CD1c-positive myeloid dendritic cell (primary cell): ENCODE results near the gene TP53I11.

Source experiments
- DNase-seq: peaks from one replicate; pipeline ENCODE4 v3.0.0-alpha.2; 2016; ENCODE audit errors: extremely low spot score

Gene TP53I11

GRCh38 chr11:44913502-44913901 lies 37.2 kb downstream of the TP53I11 start:
- no peak for DNase-seq

DNA sequence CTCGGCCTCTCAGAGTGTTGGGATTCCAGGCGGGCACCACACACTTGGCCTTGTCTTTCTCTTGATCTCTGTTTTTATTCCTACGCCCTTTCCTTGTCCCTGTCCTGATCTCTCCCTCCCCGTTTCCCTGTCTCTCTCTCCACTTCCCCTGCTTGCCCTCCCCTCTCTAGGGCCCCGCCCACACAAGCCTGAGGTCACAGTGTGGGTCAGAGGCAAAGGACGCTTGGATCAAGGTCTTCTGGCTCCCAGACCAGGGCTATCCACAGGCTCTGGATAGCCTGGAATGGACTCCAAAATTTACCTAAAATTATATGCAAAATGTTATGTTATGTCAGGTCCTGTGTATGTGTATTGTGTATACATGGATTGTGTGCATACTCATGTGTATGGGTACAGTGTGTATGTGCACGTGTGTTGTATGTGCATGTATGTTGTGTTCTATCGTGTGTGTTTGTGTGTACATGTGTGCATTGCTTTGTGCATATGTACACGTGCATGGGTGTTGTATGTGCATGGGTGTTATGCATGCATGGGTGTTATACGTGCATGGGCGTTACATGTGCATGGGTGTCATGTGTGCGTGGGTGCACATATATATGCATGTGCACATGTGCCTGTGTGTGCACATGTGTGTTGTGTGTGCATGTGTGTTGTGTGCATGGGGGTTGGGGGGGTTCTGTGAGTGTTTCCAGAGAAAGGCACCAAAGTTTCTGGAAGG lies 38.3 kb downstream of the TP53I11 start:
- peak; percentile 31 for DNase-seq

GRCh38 chr11:44911029-44911814 lies 39.5 kb downstream of the TP53I11 start:
- peak; percentile 90 for DNase-seq

GRCh38 chr11:44910591-44910990 lies 40.1 kb downstream of the TP53I11 start:
- no peak for DNase-seq

DNA sequence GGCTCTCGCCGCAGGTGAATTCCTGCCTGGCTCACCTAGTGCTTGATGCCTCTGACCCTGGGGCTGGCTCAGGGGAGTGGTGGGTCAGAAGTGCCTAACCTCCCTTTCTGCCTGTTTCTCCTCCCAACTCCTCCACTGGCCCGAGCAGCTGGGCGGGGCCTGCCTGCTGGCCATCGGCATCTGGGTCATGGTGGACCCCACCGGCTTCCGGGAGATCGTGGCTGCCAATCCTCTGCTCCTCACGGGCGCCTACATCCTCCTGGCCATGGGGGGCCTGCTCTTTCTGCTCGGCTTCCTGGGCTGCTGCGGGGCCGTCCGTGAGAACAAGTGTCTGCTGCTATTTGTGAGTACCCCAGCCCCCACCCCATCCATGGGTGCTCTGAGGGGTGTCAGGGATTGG lies 41.1 kb downstream of the TP53I11 start:
- DNase-seq: no peak

- no peak for DNase-seq
Observed at GRCh38 chr11:44906649-44907048, 44.0 kb downstream of the TP53I11 start.

- no peak for DNase-seq
Observed at GRCh38 chr11:44905131-44905866, 45.4 kb downstream of the TP53I11 start.

- DNase-seq: no peak
Observed at GRCh38 chr11:44904261-44905020, 46.2 kb downstream of the TP53I11 start.

DNA sequence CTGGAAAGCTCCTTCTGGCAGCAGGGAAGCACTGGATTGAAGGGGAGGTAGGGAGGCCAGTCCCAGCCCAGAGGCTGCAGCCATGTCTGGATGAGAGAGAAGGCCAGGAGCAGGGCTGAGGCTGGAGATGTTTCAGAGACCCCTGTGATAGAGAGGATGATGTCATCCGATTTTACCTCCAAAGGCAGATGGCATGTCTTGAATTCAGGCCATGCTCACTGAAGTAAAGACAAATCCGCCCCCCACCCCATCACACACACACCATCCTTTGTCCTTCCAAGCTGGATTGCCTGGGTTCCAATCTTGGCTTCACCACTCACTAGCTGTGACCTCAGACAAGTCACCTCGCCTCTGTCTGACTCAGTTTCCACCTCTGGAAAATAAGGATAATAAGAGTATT lies 47.2 kb downstream of the TP53I11 start:
- DNase-seq: no peak

- no peak for DNase-seq
Observed at GRCh38 chr11:44903035-44903434, 47.6 kb downstream of the TP53I11 start.

- DNase-seq: no peak
Observed at GRCh38 chr11:44901786-44902185, 48.9 kb downstream of the TP53I11 start.

GRCh38 chr11:44901120-44901633 lies 49.5 kb downstream of the TP53I11 start:
- no peak for DNase-seq

DNA sequence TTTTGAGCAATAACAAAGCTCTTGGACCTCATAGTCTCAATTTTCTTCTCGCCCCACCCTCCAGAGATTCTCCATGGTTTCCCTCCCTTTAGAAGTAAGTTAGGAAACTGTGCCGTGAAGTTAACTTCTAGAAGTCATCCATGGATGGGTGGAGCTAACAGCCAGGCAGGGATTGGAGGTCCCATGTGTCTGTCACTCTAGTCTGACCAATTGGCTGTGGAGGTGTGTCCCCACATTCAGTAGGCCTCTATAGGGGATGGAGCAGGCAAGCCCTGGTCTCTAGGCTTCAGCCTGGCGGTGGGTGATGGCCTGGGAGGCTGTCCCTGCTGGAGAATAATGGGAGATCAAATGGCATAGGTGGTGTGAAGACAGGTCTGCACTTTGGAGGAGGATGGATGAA lies 50.7 kb downstream of the TP53I11 start:
- peak; percentile 52 for DNase-seq

GRCh38 chr11:44893846-44894617 lies 56.7 kb downstream of the TP53I11 start:
- peak; percentile 67 for DNase-seq

DNA sequence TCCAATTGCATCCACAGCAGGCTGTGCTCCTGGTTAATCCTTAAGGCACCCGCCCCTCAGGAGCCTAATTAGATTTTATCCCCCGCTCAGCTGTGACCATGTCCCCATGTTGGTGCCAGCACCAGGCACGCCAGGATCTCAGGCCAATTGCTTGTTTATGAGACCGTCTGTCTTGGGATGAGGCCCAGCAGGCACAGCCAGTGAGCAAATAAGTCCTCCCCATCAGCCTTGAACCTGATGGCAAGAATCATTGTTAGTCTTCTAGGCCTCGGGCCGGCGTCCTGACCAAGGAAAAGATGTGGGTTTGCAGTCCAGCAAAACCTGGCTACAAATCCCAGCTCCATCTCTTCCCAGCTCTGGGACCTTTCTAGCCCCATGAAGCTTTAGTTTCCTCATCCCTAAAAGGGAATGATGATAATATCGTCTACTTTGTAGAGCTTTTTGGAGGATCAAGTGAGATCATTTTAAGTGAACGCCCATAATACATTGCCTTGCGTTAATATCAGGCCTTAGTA lies 57.3 kb downstream of the TP53I11 start:
- no peak for DNase-seq

DNA sequence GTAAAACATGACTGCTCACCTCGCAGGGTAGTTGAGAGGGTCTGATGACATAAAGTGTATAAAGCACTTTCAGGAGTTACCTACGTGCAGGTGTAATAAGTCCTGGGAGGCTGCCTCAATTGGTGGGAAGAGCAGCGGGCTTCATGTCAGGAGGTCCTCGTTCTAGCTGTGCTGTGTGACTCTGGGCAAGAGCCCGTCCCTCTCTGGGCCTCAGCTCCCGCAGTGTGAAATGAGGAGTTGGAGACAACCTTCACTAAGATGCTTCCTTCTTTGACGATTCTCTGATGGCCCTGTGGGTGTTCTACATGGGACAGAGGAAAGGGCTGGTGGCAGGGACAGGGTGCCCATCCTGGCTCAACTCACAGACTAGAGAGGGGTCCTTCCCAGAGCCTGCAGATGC lies 57.8 kb downstream of the TP53I11 start:
- no peak for DNase-seq

DNA sequence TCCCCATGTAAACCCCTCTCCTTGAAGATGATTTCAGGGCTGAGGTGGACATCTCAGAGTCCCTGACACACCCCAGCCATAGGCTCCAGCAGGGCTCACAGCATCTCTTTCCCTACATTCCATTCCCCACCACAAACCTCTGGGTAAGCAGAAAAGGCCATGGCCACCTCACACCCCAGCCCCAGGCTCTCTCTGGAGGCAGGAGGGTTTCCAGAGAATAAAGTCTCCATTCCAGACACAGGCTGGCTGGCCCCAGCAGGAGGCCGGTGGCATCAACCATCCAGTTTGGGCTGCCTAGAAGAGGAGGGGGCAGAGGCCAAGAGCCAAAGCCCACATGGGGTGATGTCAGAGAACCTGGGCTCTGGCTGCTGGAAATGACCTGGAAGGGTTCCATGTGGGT lies 61.4 kb downstream of the TP53I11 start:
- DNase-seq: no peak

DNA sequence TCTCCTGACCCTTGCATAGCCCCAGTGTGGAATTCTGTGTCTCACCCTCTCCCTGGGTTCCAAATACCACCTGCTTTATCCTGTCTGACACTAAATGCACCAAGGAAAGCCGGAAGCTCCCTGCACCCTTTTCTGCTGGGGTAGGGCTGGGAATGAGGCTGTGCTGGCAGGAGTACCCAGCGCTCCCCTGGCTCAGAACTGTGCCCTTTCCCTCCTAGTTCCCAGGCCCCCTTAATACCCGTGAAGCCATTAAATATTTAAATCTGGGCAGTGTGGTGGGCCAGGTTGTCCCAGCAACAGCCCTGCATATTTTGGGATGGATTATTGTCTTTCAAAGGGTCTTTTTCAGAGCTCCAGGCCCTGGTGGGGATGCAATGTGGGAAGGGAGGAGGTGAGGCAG lies 63.0 kb downstream of the TP53I11 start:
- DNase-seq: no peak

DNA sequence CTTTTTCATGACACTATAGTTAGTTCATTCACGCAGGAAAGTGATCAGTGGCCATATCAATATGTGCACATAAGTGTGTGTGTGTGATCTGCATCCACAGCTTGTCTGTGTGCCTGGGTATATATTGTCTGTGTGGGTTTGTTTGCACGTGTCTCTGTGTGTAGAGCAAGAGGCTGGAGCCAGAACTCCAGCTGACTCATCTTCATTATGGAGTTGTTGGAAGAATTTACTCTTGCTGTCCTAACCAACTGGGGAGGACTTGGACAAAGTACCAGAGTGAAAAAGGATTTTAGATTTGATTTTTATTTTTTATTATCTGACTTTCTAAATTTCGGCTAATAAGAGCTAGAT lies 63.9 kb downstream of the TP53I11 start:
- no peak for DNase-seq

GRCh38 chr11:44885919-44886789 lies 64.5 kb downstream of the TP53I11 start:
- no peak for DNase-seq
